SK-MEL-5 (cell line): ENCODE data around the gene ITK. TPM values are rescaled to one million over a fixed set of nuclear protein-coding genes. Genes with fewer than 3 reads are reported as not detected.

Experiments used
- DNase-seq: peaks from one replicate; pipeline ENCODE4 v3.0.0-alpha.2; 2016; ENCODE audit warnings: low read depth, low spot score
- in situ Hi-C: cut with HindIII; loops from 2 replicates; pipeline ENCODE4 v1.10.0; 2016; ENCODE audit warnings: low sequenced_read_pairs, high pct_unique_total_duplicates, low pct_unique_long_range_greater_than_20kb
- total RNA-seq: library from RNA; depleted of rRNA; stranded (reverse); fragments of >200 nt; shearing (Covaris generic); gene quantifications from 2 replicates; pipeline ENCODE4 v1.2.3, GENCODE V29; 2014

ITK gene
- total RNA-seq, 1 experiment from 2014 or later: 20.6 TPM

GRCh38 chr5:157285310-157286035 lies 104.8 kb downstream of the ITK start:
- DNase-seq: no peak
- in situ Hi-C loops: no loop called here

GRCh38 chr5:157286761-157287211 lies 106.1 kb downstream of the ITK start:
- in situ Hi-C loops: no loop called here
- no peak for DNase-seq

- DNase-seq: no peak
- in situ Hi-C loops: no loop called here
Measured at GRCh38 chr5:157288405-157289163, 107.9 kb downstream of the ITK start.

GRCh38 chr5:157289164-157289819 lies 108.7 kb downstream of the ITK start:
- in situ Hi-C loops: no loop called here

GRCh38 chr5:157290156-157290980 lies 109.7 kb downstream of the ITK start:
- in situ Hi-C loops: no loop called here
- no peak for DNase-seq

More at GRCh38 chr5:157289164-157289819, 108.7 kb downstream of the ITK start:
- no peak for DNase-seq

- in situ Hi-C loops: no loop called here
- no peak for DNase-seq
Measured at GRCh38 chr5:157290981-157291711, 110.5 kb downstream of the ITK start.

GRCh38 chr5:157292599-157292998 lies 112.0 kb downstream of the ITK start:
- DNase-seq: no peak
- in situ Hi-C loops: no loop called here

- in situ Hi-C loops: no loop called here
- DNase-seq: no peak
Measured at GRCh38 chr5:157294407-157295091, 113.9 kb downstream of the ITK start.

GRCh38 chr5:157295247-157295646 lies 114.6 kb downstream of the ITK start:
- in situ Hi-C loops: no loop called here
- DNase-seq: no peak

GRCh38 chr5:157300564-157300963 lies 119.9 kb downstream of the ITK start:
- DNase-seq: no peak
- in situ Hi-C loops: no loop called here

GRCh38 chr5:157301066-157301465 lies 120.4 kb downstream of the ITK start:
- in situ Hi-C loops: no loop called here

GRCh38 chr5:157303023-157303422 lies 122.4 kb downstream of the ITK start:
- in situ Hi-C loops: no loop called here
- DNase-seq: no peak

More at GRCh38 chr5:157301066-157301465, 120.4 kb downstream of the ITK start:
- DNase-seq: no peak

- peak; percentile 42 for DNase-seq
- in situ Hi-C loops: no loop called here
Measured at GRCh38 chr5:157303667-157304327, 123.2 kb downstream of the ITK start.
